GM10847 (cell line): ENCODE measurements around the gene B3GALT5.

Experiments used
- POLR2A ChIP-seq: IDR thresholded peaks from 2 replicates; pipeline ENCODE4 v1.6.1; 2011; ENCODE audit not compliant: insufficient read length; ENCODE audit errors: extremely low read depth

B3GALT5 gene, protein sequence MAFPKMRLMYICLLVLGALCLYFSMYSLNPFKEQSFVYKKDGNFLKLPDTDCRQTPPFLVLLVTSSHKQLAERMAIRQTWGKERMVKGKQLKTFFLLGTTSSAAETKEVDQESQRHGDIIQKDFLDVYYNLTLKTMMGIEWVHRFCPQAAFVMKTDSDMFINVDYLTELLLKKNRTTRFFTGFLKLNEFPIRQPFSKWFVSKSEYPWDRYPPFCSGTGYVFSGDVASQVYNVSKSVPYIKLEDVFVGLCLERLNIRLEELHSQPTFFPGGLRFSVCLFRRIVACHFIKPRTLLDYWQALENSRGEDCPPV

DNA sequence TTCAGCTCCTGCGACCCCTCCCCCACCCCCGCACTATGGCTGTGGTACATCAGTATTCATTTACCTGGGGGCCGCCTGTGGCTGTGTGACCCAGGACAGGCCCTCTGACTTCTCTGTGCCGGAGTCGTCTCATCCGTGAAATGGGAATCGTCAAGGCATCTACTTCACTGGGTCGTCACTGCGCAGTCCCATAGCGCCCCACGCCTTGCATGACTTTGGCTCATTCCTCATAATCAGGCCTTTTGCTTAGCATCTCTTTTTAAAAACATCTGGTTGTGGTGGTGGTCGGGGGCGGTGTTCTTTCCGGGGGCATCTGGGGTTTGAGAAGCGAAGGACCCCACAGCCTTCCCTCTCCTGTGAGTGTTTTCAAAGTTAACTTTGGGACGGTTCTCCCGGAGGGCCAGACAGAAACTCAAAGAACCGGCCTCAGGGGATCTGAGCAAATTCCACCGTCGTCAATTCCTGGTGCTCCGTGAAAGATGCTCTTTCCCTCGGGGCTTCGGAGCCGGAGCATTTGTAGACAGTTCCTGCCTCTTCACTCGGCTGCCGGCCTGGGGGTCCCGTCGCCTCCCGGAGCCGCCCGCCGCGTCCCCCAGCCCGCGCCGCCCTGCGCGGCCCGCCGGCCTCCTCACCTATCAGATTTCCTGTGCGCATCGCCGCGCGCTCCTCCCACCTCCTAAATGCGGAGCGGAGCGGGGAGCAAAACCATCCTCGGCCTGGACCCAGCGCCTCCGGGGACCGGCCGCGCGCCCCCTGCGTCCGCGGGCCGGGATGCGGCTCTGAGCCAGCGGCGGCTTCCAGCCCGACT is at the start of gene B3GALT5:
Gene B3GALT5 (plus strand): TSS at position 708 of the 808 bp plus-strand sequence. CDS start 47,620 bp downstream, outside the sequence.
- TF ChIP-seq POLR2A, result no peak

DNA sequence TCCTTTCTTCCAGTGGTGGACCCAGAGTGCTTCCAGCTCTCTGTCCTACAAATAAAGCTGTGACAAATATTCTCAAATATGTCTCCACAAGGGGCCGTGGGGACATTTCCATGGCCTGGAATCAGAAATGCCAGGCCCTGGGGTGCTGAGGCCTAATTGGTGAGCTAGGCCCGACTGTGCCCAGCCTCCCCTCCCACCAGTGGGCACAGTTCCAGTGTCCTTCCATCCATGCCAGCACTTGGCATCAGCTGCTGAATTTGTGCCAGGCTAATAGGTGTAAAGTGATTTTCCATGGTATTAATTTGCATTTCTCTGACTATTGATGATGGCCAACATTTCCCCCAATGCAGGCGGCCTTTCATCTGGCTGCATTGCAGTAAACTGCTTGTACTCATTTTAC is 48.5 kb upstream of the B3GALT5 start:
- TF ChIP-seq POLR2A, result no peak

DNA sequence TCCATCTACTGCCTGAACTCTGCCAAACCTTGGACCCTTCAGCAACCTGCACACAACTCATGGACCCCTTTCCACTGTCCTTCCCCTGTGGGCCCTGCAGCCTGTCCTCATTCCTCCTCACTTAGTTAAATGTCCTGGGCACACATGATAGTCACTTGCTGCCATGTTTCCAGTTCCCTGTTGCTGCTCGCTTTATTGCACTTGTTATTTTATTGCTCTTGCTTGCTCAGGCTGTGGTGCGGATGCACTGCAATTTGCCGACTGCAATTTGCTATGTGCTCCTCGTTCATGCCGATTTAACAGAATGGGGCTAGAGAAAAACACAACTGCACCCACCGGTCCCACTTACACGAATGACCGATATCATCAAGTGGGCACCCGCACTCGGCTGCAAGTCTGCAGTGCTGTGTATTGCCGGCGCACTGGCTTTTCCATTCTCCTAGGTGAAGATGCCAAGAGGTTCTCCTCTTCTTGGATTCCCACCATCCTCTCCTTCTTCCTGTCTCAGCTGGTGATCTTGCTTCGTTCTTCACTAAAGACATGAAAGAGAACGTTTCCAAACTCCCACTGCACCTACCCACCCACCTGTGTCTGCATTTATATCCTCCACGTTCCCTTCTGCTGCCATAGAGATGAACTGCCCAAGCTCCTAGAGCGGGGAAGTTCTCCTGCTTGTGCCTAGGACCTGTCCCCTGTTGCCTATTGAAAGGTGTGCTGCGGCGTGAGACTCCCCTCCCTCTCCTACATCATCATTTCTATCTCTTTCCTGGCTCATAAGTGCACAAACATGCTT is 45.4 kb upstream of the B3GALT5 start:
- no peak for TF ChIP-seq POLR2A

DNA sequence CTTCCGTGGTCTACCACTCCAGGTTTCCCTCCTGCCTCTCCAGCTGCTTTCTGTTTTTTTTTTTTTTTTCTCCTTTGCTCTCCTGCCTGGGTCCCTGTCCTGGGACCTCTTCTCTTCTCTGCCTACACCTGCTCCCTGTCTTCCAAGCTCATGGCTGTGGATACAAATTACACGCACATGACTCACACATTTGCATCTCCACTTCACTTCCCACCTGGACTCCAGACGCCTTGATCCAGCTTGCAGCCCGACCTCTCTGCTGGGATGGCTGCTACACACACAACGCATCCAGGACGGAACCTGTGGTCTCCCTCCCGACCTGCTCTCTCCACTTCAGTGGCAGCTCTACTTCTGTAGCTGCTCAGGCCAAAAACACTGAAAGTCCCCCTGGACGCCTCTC is 44.4 kb upstream of the B3GALT5 start:
- no peak for TF ChIP-seq POLR2A

DNA sequence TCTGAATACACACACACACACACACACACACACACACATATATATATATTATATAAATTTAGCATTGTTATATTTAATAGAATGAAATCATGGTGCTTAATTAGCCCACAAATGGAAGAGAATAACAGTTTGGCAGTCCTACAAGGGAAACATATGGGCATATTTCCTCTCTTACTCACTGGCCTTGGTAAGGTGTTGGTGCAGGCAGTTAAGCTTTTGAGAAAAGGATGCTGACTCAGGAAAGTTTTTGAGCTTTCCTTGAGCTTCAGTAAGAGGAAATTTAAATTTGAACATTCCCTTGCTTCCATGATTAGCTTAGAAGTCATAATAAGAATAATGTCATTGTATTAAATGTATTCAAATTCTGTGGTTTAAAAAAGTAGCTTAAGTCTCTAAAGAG is 37.0 kb upstream of the B3GALT5 start:
- TF ChIP-seq POLR2A, result no peak

DNA sequence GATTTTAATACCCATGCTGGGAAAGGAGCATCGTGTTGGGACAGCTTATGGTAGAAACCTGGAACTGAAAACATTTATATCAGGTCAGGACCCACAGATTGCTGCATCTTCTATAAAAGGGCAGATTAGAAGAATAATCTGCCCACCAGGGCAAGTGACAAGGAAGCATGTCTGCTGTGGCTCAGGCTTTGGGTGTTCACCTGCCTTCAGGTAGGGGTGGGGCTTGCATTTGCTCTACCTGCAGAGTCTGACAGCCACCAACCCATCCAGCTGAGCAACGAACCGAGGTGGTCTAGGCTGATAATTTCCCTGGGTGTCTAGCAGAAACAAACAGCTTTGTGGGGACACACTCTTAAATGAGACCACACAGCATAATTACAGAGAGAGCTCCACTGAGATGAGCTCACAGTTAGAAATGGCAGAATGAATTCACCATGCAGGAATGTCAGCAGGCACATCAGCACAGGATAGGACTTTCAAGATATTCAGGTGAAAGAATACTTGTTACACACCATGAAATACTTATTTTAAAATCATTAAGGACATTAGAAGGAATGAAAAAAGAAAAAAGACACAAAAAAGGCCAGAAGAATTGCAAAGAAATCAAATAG is 36.1 kb upstream of the B3GALT5 start:
- no peak for TF ChIP-seq POLR2A

DNA sequence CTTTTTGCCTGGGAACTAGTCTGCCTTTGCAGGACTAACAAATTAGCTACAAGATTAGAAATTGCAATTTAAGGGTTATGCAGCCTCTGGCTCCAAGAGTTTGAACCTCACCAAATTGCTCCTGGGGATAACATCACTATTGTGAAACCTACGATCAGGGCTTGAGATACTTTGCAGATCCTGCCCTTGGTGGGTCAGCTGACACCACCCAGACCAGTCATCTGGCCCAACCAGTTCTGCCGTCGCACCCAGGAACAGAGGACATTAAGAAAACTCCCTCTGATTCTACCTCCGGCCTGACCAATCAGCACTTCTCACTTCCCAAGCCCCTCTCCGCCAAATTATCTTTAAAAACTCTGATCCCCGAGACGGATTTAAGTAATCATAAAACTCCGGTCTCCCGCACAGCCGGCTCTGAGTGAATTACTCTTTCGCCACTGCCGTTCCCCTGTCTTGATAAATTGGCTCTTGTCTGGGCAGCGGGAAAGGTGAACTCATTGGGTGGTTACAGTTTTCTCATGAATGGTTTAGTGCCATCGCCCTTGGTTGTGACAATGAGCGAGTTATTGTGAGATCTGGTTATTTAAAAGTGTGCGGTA is 32.9 kb upstream of the B3GALT5 start:
- TF ChIP-seq POLR2A, result no peak

DNA sequence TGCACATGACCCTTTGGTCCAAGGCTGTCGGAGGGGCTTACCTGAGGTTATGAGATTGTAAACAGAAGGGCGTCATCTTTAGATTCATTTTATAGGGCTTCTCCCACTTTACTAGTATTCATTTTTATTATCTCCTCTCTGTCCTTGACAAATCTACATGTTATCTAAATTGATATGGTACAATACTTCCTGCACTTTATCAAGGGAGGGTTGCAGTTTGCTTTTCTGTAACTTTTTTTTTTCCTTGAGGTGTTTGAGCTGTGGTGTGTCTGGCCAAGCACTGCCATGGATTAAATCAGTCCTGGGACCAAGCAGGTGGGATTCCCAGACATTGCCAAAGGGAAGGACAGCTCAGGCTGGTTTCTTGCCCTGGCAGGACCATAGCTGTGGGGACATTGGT is 32.0 kb upstream of the B3GALT5 start:
- TF ChIP-seq POLR2A, result no peak

DNA sequence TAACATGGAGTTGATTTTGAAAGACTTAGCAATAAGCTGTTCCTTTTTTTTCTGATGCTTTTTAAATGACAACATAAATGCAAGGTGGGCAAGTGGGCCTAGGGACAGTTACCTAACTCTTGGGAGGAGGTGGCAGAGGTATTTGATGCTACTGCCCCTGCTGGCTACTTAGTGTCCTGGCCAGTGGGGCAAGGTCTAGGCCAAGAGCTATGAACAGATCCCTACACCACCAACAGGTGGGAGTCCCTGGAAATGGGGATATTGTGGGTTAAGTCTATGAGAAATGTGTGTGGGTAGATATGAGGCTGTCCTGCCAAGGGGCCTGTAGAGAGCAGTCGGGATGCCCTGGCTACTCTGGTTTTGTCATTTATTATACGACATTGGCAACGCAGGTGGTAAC is 31.3 kb upstream of the B3GALT5 start:
- no peak for TF ChIP-seq POLR2A

DNA sequence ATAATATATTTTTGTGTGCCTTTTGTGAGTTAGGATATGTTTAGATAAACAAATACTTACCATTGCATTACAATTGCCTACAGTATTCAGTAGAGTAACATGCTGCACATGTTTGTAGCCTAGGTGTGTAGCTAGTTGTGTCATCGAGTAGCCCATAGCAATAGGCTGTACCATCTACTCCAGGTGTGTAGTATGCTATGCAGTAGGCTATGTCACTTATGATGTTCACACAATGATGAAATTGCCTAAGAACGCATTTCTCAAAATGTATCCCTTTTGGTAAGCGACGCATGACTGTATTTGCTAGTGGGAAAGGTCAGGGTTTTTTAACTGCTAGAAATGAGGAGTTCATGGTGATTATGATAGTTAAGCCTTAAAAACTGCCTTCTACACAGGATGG is 30.0 kb upstream of the B3GALT5 start:
- TF ChIP-seq POLR2A, result no peak

DNA sequence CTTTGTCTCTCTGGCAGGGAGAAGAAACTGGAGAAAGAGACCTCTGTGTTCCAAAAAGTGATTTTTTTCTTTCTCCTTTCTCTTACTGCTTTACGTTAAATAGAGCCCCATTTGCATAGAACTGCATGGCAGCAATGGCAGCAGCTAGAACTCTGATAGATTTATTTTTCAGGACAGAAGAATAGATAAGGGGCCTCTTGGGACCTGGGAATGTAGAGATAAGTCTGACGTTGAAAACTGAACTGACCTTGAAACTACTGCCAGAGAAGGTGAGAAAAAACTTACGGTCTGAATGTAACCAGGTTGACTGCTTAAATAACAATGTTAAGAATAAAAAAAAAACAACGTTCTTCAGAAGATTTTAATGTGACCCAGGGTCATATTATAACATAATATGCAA is 25.4 kb upstream of the B3GALT5 start:
- TF ChIP-seq POLR2A, result no peak

DNA sequence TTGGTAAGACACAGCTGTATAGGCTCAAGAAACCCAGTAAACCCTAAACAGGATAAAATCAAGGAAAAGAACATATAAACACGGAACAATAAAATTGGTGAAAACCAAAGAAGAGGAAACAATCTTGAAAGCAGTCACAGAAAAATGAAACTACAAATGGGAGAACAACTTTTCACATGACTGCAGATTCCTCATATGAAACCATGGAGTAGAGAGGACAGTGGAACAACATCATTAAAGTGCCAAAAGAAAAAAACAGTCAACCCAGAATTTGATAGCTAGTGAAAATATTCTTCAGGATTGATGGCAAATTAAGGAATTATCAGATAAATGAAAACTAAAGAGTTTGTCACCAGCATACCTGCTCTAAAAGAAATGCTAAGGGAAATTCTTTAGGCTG is 23.9 kb upstream of the B3GALT5 start:
- no peak for TF ChIP-seq POLR2A

DNA sequence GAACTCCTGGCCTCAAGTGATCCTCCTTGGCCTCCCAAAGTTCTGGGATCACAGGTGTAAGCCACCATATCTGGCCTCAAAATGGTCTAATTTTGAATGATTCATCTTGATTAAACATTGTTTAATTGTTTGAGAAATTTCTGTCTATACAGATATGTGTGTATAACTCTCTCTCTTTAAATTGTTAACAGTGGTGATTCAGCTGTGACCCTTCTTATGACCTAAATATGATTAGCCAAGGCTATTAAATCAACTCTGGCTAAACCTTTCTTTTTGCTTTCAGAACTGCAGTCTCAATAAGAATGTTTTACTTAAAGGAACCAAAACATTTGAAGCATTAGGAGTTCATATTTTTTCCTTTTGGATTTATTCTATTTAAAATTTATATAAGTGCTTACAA is 19.2 kb upstream of the B3GALT5 start:
- TF ChIP-seq POLR2A, result no peak

DNA sequence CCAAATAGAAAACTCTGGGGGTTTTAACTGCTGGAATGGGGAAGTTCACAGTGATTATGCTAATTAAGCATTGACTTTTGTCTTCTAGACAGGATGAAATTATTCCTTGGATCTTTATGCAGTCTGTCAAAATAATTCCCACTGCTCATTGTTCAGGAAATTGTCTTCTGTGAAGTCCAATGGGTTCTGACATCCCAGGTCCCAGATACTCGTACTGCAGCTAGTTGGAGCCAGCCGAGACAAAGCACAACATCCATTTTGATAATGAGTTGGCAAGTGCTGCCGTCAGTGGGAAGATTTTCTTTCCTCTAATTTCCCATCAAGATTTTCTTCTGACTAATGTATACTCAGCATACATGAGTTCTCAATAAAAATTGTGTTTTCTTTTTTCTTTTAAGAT is 17.3 kb upstream of the B3GALT5 start:
- TF ChIP-seq POLR2A, result no peak

DNA sequence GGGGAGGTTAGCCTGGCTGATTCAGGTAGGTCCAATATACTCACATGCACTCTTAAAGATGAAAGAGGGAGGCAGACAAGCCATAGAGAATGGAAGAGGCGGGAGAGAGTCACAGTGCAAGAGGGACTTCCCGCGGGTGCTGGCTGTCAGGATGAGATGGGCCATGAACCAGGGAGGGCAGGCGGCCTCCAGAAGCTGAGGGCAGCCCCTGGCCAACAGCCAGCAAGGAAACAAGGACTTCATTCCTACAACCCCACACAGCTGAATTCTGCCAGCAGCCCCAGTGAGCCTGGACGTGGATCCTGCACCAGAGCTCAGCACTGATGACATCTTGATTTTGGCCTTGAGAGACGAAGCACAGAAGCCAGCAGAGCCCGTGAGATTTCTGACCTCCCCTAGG is 15.1 kb upstream of the B3GALT5 start:
- no peak for TF ChIP-seq POLR2A
